ENCODE results near the gene FOXI1.

The FOXI1 gene

GRCh38 chr5:170147051-170147752, 41.5 kb downstream of the FOXI1 start:
- no peak overlapping the region for H3K4me3 ChIP-seq (ENCODE audit: low read length)
- H3K4me1 ChIP-seq (ENCODE audit: insufficient read depth, low read length) = peaks cover 10% of the 10 kb centered on the region; the same call in 1 of the 2 replicates
- H3K9ac ChIP-seq (ENCODE audit: low read depth, low read length) = no peak overlapping the region
- H3K9me3 ChIP-seq (ENCODE audit: insufficient read depth, low read depth, low read length) = no peaks in the 10 kb centered on the region
- no peaks in the 10 kb centered on the region for H3K36me3 ChIP-seq (ENCODE audit: insufficient read depth, low read depth, low read length)
- H3K27me3 ChIP-seq (ENCODE audit: insufficient read depth, low read length) = no peaks in the 10 kb centered on the region
- H3K27ac ChIP-seq (ENCODE audit: low read length) = no peak overlapping the region

- Histone ChIP-seq H3K4me1 (ENCODE audit: insufficient read depth, low read length) (peaks cover 10% of the 10 kb centered on the region; the same call in 1 of the 2 replicates), H3K36me3 (ENCODE audit: insufficient read depth, low read depth, low read length) (no peaks in the 10 kb centered on the region), H3K27ac (ENCODE audit: low read length) (no peak overlapping the region), H3K27me3 (ENCODE audit: insufficient read depth, low read length) (no peaks in the 10 kb centered on the region), H3K4me3 (ENCODE audit: low read length) (no peak overlapping the region), H3K9ac (ENCODE audit: low read depth, low read length) (no peak overlapping the region), H3K9me3 (ENCODE audit: insufficient read depth, low read depth, low read length) (no peaks in the 10 kb centered on the region)
Measured at GRCh38 chr5:170147753-170148264, 42.1 kb downstream of the FOXI1 start.

- Histone ChIP-seq H3K4me3 (ENCODE audit: low read length) (no peak overlapping the region), H3K27ac (ENCODE audit: low read length) (no peak overlapping the region), H3K36me3 (ENCODE audit: insufficient read depth, low read depth, low read length) (no peaks in the 10 kb centered on the region), H3K9ac (ENCODE audit: low read depth, low read length) (no peak overlapping the region), H3K27me3 (ENCODE audit: insufficient read depth, low read length) (no peaks in the 10 kb centered on the region), H3K4me1 (ENCODE audit: insufficient read depth, low read length) (peaks cover 10% of the 10 kb centered on the region; the same call in 1 of the 2 replicates), H3K9me3 (ENCODE audit: insufficient read depth, low read depth, low read length) (no peaks in the 10 kb centered on the region)
Measured at GRCh38 chr5:170148430-170149205, 42.9 kb downstream of the FOXI1 start.

- Histone ChIP-seq H3K36me3 (ENCODE audit: insufficient read depth, low read depth, low read length) (no peaks in the 10 kb centered on the region), H3K9me3 (ENCODE audit: insufficient read depth, low read depth, low read length) (no peaks in the 10 kb centered on the region), H3K4me1 (ENCODE audit: insufficient read depth, low read length) (peaks cover 10% of the 10 kb centered on the region; the same call in 1 of the 2 replicates), H3K9ac (ENCODE audit: low read depth, low read length) (no peak overlapping the region), H3K4me3 (ENCODE audit: low read length) (no peak overlapping the region), H3K27ac (ENCODE audit: low read length) (no peak overlapping the region), H3K27me3 (ENCODE audit: insufficient read depth, low read length) (no peaks in the 10 kb centered on the region)
Measured at GRCh38 chr5:170149206-170149515, 43.5 kb downstream of the FOXI1 start.

- Histone ChIP-seq H3K9me3 (ENCODE audit: insufficient read depth, low read depth, low read length) (no peaks in the 10 kb centered on the region), H3K4me1 (ENCODE audit: insufficient read depth, low read length) (peaks cover 14% of the 10 kb centered on the region; the same call in 1 of the 2 replicates), H3K27ac (ENCODE audit: low read length) (no peak overlapping the region)
Measured at GRCh38 chr5:170150713-170151096, 45.0 kb downstream of the FOXI1 start.

GRCh38 chr5:170151097-170151831, 45.6 kb downstream of the FOXI1 start:
- no peaks in the 10 kb centered on the region for H3K27me3 ChIP-seq (ENCODE audit: insufficient read depth, low read length)
- no peak overlapping the region for H3K27ac ChIP-seq (ENCODE audit: low read length)
- H3K4me1 ChIP-seq (ENCODE audit: insufficient read depth, low read length) = peaks cover 14% of the 10 kb centered on the region; the same call in 1 of the 2 replicates
- H3K4me3 ChIP-seq (ENCODE audit: low read length) = no peak overlapping the region
- H3K9me3 ChIP-seq (ENCODE audit: insufficient read depth, low read depth, low read length) = no peaks in the 10 kb centered on the region
- H3K36me3 ChIP-seq (ENCODE audit: insufficient read depth, low read depth, low read length) = no peaks in the 10 kb centered on the region
- no peak overlapping the region for H3K9ac ChIP-seq (ENCODE audit: low read depth, low read length)

More at GRCh38 chr5:170150713-170151096, 45.0 kb downstream of the FOXI1 start:
- Histone ChIP-seq H3K36me3 (ENCODE audit: insufficient read depth, low read depth, low read length) (no peaks in the 10 kb centered on the region), H3K27me3 (ENCODE audit: insufficient read depth, low read length) (no peaks in the 10 kb centered on the region), H3K4me3 (ENCODE audit: low read length) (no peak overlapping the region), H3K9ac (ENCODE audit: low read depth, low read length) (no peak overlapping the region)

- Histone ChIP-seq H3K4me1 (ENCODE audit: insufficient read depth, low read length) (peaks cover 14% of the 10 kb centered on the region; the same call in 1 of the 2 replicates), H3K9me3 (ENCODE audit: insufficient read depth, low read depth, low read length) (no peaks in the 10 kb centered on the region), H3K9ac (ENCODE audit: low read depth, low read length) (no peak overlapping the region), H3K36me3 (ENCODE audit: insufficient read depth, low read depth, low read length) (no peaks in the 10 kb centered on the region), H3K27me3 (ENCODE audit: insufficient read depth, low read length) (no peaks in the 10 kb centered on the region), H3K4me3 (ENCODE audit: low read length) (no peak overlapping the region), H3K27ac (ENCODE audit: low read length) (no peak overlapping the region)
Measured at GRCh38 chr5:170152767-170153166, 47.1 kb downstream of the FOXI1 start.

- Histone ChIP-seq H3K27me3 (ENCODE audit: insufficient read depth, low read length) (no peaks in the 10 kb centered on the region), H3K9me3 (ENCODE audit: insufficient read depth, low read depth, low read length) (no peaks in the 10 kb centered on the region), H3K9ac (ENCODE audit: low read depth, low read length) (no peak overlapping the region), H3K27ac (ENCODE audit: low read length) (no peak overlapping the region), H3K4me3 (ENCODE audit: low read length) (no peak overlapping the region), H3K4me1 (ENCODE audit: insufficient read depth, low read length) (peaks cover 14% of the 10 kb centered on the region; the same call in 1 of the 2 replicates), H3K36me3 (ENCODE audit: insufficient read depth, low read depth, low read length) (no peaks in the 10 kb centered on the region)
Measured at GRCh38 chr5:170154297-170154696, 48.6 kb downstream of the FOXI1 start.

- no peaks in the 10 kb centered on the region for H3K36me3 ChIP-seq (ENCODE audit: insufficient read depth, low read depth, low read length)
- H3K27me3 ChIP-seq (ENCODE audit: insufficient read depth, low read length) = no peaks in the 10 kb centered on the region
- peaks cover 14% of the 10 kb centered on the region; the same call in 1 of the 2 replicates for H3K4me1 ChIP-seq (ENCODE audit: insufficient read depth, low read length)
- H3K4me3 ChIP-seq (ENCODE audit: low read length) = no peak overlapping the region
- H3K27ac ChIP-seq (ENCODE audit: low read length) = no peak overlapping the region
- no peaks in the 10 kb centered on the region for H3K9me3 ChIP-seq (ENCODE audit: insufficient read depth, low read depth, low read length)
- H3K9ac ChIP-seq (ENCODE audit: low read depth, low read length) = no peak overlapping the region
Measured at GRCh38 chr5:170154744-170155143, 49.0 kb downstream of the FOXI1 start.

- H3K27me3 ChIP-seq (ENCODE audit: insufficient read depth, low read length) = no peaks in the 10 kb centered on the region
- H3K36me3 ChIP-seq (ENCODE audit: insufficient read depth, low read depth, low read length) = no peaks in the 10 kb centered on the region
- H3K9me3 ChIP-seq (ENCODE audit: insufficient read depth, low read depth, low read length) = no peaks in the 10 kb centered on the region
- no peak overlapping the region for H3K27ac ChIP-seq (ENCODE audit: low read length)
- no peak overlapping the region for H3K4me3 ChIP-seq (ENCODE audit: low read length)
- H3K4me1 ChIP-seq (ENCODE audit: insufficient read depth, low read length) = peaks cover 13% of the 10 kb centered on the region; the same call in 1 of the 2 replicates
- H3K9ac ChIP-seq (ENCODE audit: low read depth, low read length) = no peak overlapping the region
Measured at GRCh38 chr5:170155771-170156170, 50.1 kb downstream of the FOXI1 start.

- H3K27ac ChIP-seq (ENCODE audit: low read length) = no peak overlapping the region
- H3K36me3 ChIP-seq (ENCODE audit: insufficient read depth, low read depth, low read length) = no peaks in the 10 kb centered on the region
- no peaks in the 10 kb centered on the region for H3K9me3 ChIP-seq (ENCODE audit: insufficient read depth, low read depth, low read length)
- H3K4me3 ChIP-seq (ENCODE audit: low read length) = no peak overlapping the region
- peaks cover 4% of the 10 kb centered on the region; the same call in 1 of the 2 replicates for H3K4me1 ChIP-seq (ENCODE audit: insufficient read depth, low read length)
- H3K27me3 ChIP-seq (ENCODE audit: insufficient read depth, low read length) = no peaks in the 10 kb centered on the region
- H3K9ac ChIP-seq (ENCODE audit: low read depth, low read length) = no peak overlapping the region
Measured at GRCh38 chr5:170159101-170159698, 53.5 kb downstream of the FOXI1 start.
